A549 (cell line): ENCODE data around the gene FBLN5. TPM values are rescaled to one million over a fixed set of nuclear protein-coding genes. Genes with fewer than 3 reads are reported as not detected.
A peak's percentile ranks its signal among the peaks of the same experiment; 100 is the strongest.

Source experiments
- ATAC-seq, 2 experiments: fragments of 200-7000 bp in 1 of 2; fragments of >200 bp in 1 of 2; cut with Nextera tagmentation in 1 of 2; cut with Tn5 transposase in 1 of 2; 3 replicates each; pipeline versions ENCODE4 v1.8.0 to v1.9.1; 2018 to 2020; ENCODE audit warnings: mild to moderate bottlenecking in 1 of 2, moderate library complexity in 1 of 2
- CTCF ChIA-PET: fragments of 300-600 bp; sonication (Branson Sonifier 250); formaldehyde crosslinking; extraction: SDS; loops from one replicate; lab custom pipeline; 2021; ENCODE audit warnings: antibody characterized with exemption, inconsistent platforms; lab: Yijun Ruan, JAX
- POLR2A ChIA-PET: fragments of 350-600 bp; formaldehyde crosslinking; extraction: SDS; loops from one replicate; lab custom pipeline; 2021; ENCODE audit warnings: antibody characterized with exemption, inconsistent platforms; lab: Yijun Ruan, JAX
- DNase-seq, 2 experiments: peaks; one replicate each; pipeline versions ENCODE4 v3.0.0 to v3.0.0-alpha.2; 2011 to 2016; ENCODE audit warnings: low read depth in 1 of 2, low spot score in 1 of 2
- FAIRE-seq: peaks from 2 replicates; lab custom pipeline; 2011; peaks lifted over from hg19 to GRCh38; lab: Jason Lieb, UNC
- H3K27ac ChIP-seq, 2 experiments: fragments of >200 bp; sonication (Bioruptor Twin); formaldehyde crosslinking; 3 replicates each; pipeline ENCODE4 v1.5.1; 2016 to 2017
- H3K4me1 ChIP-seq: fragments of >200 bp; sonication (Bioruptor Twin); formaldehyde crosslinking; 3 replicates; pipeline ENCODE4 v1.6.1; 2016
- H3K4me2 ChIP-seq: fragments of >200 bp; sonication (Bioruptor Twin); formaldehyde crosslinking; 3 replicates; pipeline ENCODE4 v1.6.1; 2016
- H3K4me3 ChIP-seq: fragments of >200 bp; sonication (Bioruptor Twin); formaldehyde crosslinking; 3 replicates; pipeline ENCODE4 v1.5.1; 2016
- H3K9me3 ChIP-seq: fragments of >200 bp; sonication (Bioruptor Twin); formaldehyde crosslinking; 3 replicates; pipeline ENCODE4 v1.6.1; 2016
- BHLHE40 ChIP-seq: IDR thresholded peaks from 2 replicates; pipeline ENCODE4 v1.6.1; 2012; ENCODE audit warnings: low read depth, low read length, inconsistent platforms
- CBX8 ChIP-seq: fragments of 200-600 bp; sonication (generic); IDR thresholded peaks from 2 replicates; pipeline ENCODE4 v1.6.1; 2016
- CHD2 ChIP-seq: fragments of 150-350 bp; IDR thresholded peaks from 2 replicates; pipeline ENCODE4 v1.6.1; 2014; ENCODE audit warnings: low read length; ENCODE audit not compliant: partially characterized antibody
- CHD4 ChIP-seq: fragments of 200-600 bp; sonication (generic); IDR thresholded peaks from 2 replicates; pipeline ENCODE4 v1.6.1; 2016; ENCODE audit warnings: antibody characterized with exemption, mild to moderate bottlenecking, borderline replicate concordance
- CTCF ChIP-seq: fragments of >200 bp; sonication (Bioruptor Twin); formaldehyde crosslinking; IDR thresholded peaks from 3 replicates; pipeline ENCODE4 v1.5.1; 2016
- EHMT2 ChIP-seq: fragments of 200-600 bp; sonication (generic); IDR thresholded peaks from 2 replicates; pipeline ENCODE4 v1.6.1; 2016; ENCODE audit warnings: antibody characterized with exemption, low read depth, mild to moderate bottlenecking, moderate library complexity
- FOSL2 ChIP-seq, 2 experiments: fragments of 450-650 bp in 1 of 2; fragments of >200 bp in 1 of 2; sonication (Bioruptor Twin) in 1 of 2; formaldehyde crosslinking; IDR thresholded peaks; 2 replicates each; pipeline versions ENCODE4 v1.5.0 to v1.6.1; 2016 to 2020; ENCODE audit warnings: mild to moderate bottlenecking in 1 of 2, moderate library complexity in 1 of 2
- HDAC2 ChIP-seq: fragments of 200-600 bp; sonication (generic); IDR thresholded peaks from 2 replicates; pipeline ENCODE4 v1.6.1; 2016
- HEYL ChIP-seq: fragments of 250-450 bp; sonication (Bioruptor Pico); IDR thresholded peaks from 2 replicates; pipeline ENCODE4 v1.8.0; 2021; ENCODE audit warnings: mild to moderate bottlenecking, moderate library complexity
- HOXA7 ChIP-seq: fragments of 250-450 bp; sonication (Bioruptor Pico); IDR thresholded peaks from 2 replicates; pipeline ENCODE4 v1.5.0; 2020; ENCODE audit warnings: mild to moderate bottlenecking, moderate library complexity
- HOXB5 ChIP-seq: fragments of 250-450 bp; sonication (Bioruptor Pico); IDR thresholded peaks from 2 replicates; pipeline ENCODE4 v1.5.0; 2020; ENCODE audit warnings: mild to moderate bottlenecking, moderate library complexity
- MAFK ChIP-seq: fragments of 450-650 bp; IDR thresholded peaks from 2 replicates; pipeline ENCODE4 v1.6.1; 2014; ENCODE audit not compliant: partially characterized antibody
- MAZ ChIP-seq: fragments of 150-350 bp; IDR thresholded peaks from 2 replicates; pipeline ENCODE4 v1.6.1; 2014; ENCODE audit warnings: antibody characterized with exemption, low read depth, low read length, borderline replicate concordance
- NFE2L2 ChIP-seq: fragments of 150-350 bp; conservative IDR thresholded peaks from 2 replicates; pipeline ENCODE4 v1.6.1; 2014; ENCODE audit warnings: low read length
- NR3C1 ChIP-seq: fragments of >200 bp; sonication (Bioruptor Twin); formaldehyde crosslinking; IDR thresholded peaks from 3 replicates; pipeline ENCODE4 v1.6.1; 2017
- RARB ChIP-seq: fragments of 250-450 bp; sonication (Bioruptor Pico); IDR thresholded peaks from 2 replicates; pipeline ENCODE4 v1.8.0; 2021; ENCODE audit warnings: mild to moderate bottlenecking, moderate library complexity
- RNF2 ChIP-seq: fragments of 200-600 bp; sonication (generic); IDR thresholded peaks from 2 replicates; pipeline ENCODE4 v1.6.1; 2016; ENCODE audit warnings: low read depth, mild to moderate bottlenecking, antibody characterized with exemption, moderate library complexity, borderline replicate concordance
- SMC3 ChIP-seq: fragments of >200 bp; sonication (Bioruptor Twin); formaldehyde crosslinking; IDR thresholded peaks from 3 replicates; pipeline ENCODE4 v1.6.1; 2018; ENCODE audit warnings: inconsistent platforms
- ZFP36 ChIP-seq: fragments of 450-650 bp; IDR thresholded peaks from 2 replicates; pipeline ENCODE4 v1.6.1; 2014; ENCODE audit warnings: borderline replicate concordance; ENCODE audit not compliant: partially characterized antibody
- WGBS: methylation state at CpG from one replicate; pipeline ENCODE4 v1.1.6; 2017; ENCODE audit errors: missing lambda C conversion rate; 5-methylcytosine and 5-hydroxymethylcytosine counted together
- polyA plus RNA-seq, 4 experiments: library from polyadenylated mRNA; depleted of rRNA in 3 of 4; stranded (reverse); fragments of >200 nt; fragmentation: RNase III in 1 of 4; extraction: RNeasy Plus Mini Kit Qiagen cat#74134 plus additional on column Dnase treatment in 1 of 4; gene quantifications; 2 replicates in 3 of 4; 3 replicates in 1 of 4; pipeline ENCODE4 v1.2.3, GENCODE V29; 2011 to 2017

Gene FBLN5
- polyA plus RNA-seq, 2 of the 4 experiments (the other 2 are of a cell fraction), result 0.88 to 1.3 TPM

DNA sequence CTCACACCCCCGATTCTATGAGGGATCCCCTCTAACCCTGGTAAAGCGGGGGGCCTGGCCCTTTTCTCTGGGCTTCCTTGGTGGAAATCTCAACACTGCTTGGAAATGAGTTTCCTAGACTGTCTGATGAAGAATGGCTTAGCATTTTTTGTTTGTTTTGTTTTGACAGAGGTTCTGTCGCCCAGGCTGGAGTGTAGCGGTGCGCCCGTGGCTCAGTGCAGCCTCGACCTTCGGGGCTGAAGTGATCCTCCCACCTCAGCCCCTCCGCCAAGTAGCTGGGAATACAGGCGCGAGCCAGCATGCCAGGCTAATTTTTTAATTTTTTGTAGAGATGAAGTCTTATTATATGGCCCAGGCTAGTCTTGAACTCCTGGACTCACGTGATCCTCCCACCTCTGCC, 110.4 kb downstream of the FBLN5 start:
- Histone ChIP-seq H3K4me1 (peaks cover 10% of the 10 kb centered on the region; the same call in 2 of the 3 replicates), H3K4me3 (peak overlapping the region; percentile 61), H3K27ac (peak overlapping the region; percentile 3 to 72; a peak in 1 of 6 replicates), H3K4me2 (peak overlapping the region; percentile 89), H3K9me3 (no peaks in the 10 kb centered on the region)
- no peak for DNase-seq
- POLR2A ChIA-PET, result no interaction called here
- TF ChIP-seq SMC3 (no peak), CBX8 (peak; percentile 45; the same call in 1 of the 2 replicates)
- no peak for ATAC-seq
- CTCF ChIA-PET, result no interaction called here
- WGBS, result 67% methylated on average over 12 of the region's 12 CpGs
- FAIRE-seq, result no peak

- Histone ChIP-seq H3K4me3 (peak overlapping the region; percentile 61), H3K27ac (peak overlapping the region; percentile 36 to 72; a peak in 4 of 6 replicates), H3K4me2 (peak overlapping the region; percentile 89), H3K9me3 (no peaks in the 10 kb centered on the region), H3K4me1 (peaks cover 10% of the 10 kb centered on the region; the same call in 2 of the 3 replicates)
- TF ChIP-seq SMC3 (peak; percentile 14; the same call in 1 of the 3 replicates), CHD4 (no peak)
- ATAC-seq (peak; percentile 92 to 99), FAIRE-seq (no peak), DNase-seq (peak; percentile 48 to 76)
- CTCF ChIA-PET, result interaction anchor here (1.3 kb wide), 1 partner anchor 186 kb away, joined by 3 read pairs; no protein-coding TSS in a partner anchor
- 3% methylated on average over 17 of the region's 84 CpGs for whole genome bisulfite sequencing
- POLR2A ChIA-PET, result no interaction called here
Measured at GRCh38 chr14:91835920-91836843, 111.3 kb downstream of the FBLN5 start.

GRCh38 chr14:91835197-91835919, 112.1 kb downstream of the FBLN5 start:
- TF ChIP-seq CTCF, result no peak
- peak; percentile 92 for TF ChIP-seq RNF2
- ATAC-seq (0 out of 6 replicates have a peak, but pooled peaks of 1 of the 2 experiments have one; percentile 5), FAIRE-seq (no peak), DNase-seq (no peak)
- ChIA-PET CTCF (interaction anchor here (1.0 to 1.3 kb wide), 2 partner anchors 80 to 185 kb away, joined by 3 read pairs; no protein-coding TSS in a partner anchor), POLR2A (no interaction called here)
- Histone ChIP-seq H3K4me3 (peak overlapping the region; percentile 61; the same call in 2 of the 3 replicates), H3K4me2 (peak overlapping the region; percentile 89), H3K4me1 (peaks cover 10% of the 10 kb centered on the region; the same call in 2 of the 3 replicates), H3K9me3 (no peaks in the 10 kb centered on the region), H3K27ac (peak overlapping the region in 1 of 2 experiments; percentile 72; a peak in 2 of 6 replicates)
- whole genome bisulfite sequencing, result 37% methylated on average over 14 of the region's 19 CpGs

DNA sequence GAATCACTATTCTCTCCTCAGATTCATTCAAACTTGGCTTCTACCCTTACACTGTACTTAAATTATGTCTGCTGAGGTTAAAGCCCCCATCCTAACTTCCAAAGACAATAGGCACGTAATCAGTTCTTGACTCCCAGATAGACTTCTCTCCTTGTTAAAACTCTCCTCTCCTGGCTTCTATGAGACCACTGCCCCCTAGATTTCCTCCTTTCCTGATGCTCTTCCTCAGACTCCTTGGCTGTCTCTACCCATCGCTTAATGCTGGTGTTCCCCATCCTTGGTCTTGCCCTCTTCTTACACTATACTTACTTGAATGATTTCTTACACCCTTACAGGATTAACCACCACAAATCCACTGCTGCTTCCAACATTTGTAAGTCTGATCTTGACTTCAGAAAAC, 112.9 kb downstream of the FBLN5 start:
- Histone ChIP-seq H3K4me1 (peaks cover 10% of the 10 kb centered on the region; the same call in 2 of the 3 replicates), H3K4me2 (no peak overlapping the region), H3K27ac (no peak overlapping the region), H3K9me3 (no peaks in the 10 kb centered on the region), H3K4me3 (no peak overlapping the region)
- no peak for DNase-seq
- TF ChIP-seq MAZ (no peak), EHMT2 (no peak), ZFP36 (no peak)
- POLR2A ChIA-PET, result no interaction called here
- FAIRE-seq, result no peak
- CTCF ChIA-PET, result interaction anchor here (1.0 kb wide), 1 partner anchor 79 kb away, joined by 3 read pairs; no protein-coding TSS in a partner anchor
- no peak for ATAC-seq
- WGBS, result 87% methylated on average over 2 of the region's 2 CpGs

- no peak for ATAC-seq
- FAIRE-seq, result no peak
- POLR2A ChIA-PET, result no interaction called here
- Histone ChIP-seq H3K4me1 (no peaks in the 10 kb centered on the region), H3K4me2 (no peak overlapping the region), H3K9me3 (no peaks in the 10 kb centered on the region), H3K4me3 (no peak overlapping the region), H3K27ac (no peak overlapping the region)
- TF ChIP-seq RNF2, result no peak
- TF ChIP-seq NR3C1, result no peak
- no peak for TF ChIP-seq RARB (CRISPR knock-in tag)
- TF ChIP-seq BHLHE40, result no peak
- TF ChIP-seq HOXA7 (CRISPR knock-in tag), result no peak
- no peak for TF ChIP-seq NFE2L2
- TF ChIP-seq HOXB5, result no peak
- TF ChIP-seq HDAC2, result no peak
- TF ChIP-seq FOSL2 (IDR thresholded peaks at IDR 0.05), result no peak
- no peak for TF ChIP-seq FOSL2 (CRISPR knock-in tag; IDR thresholded peaks at IDR 0.05)
- TF ChIP-seq HEYL (CRISPR knock-in tag), result no peak
- TF ChIP-seq CHD2, result no peak
- no peak for TF ChIP-seq MAFK
- no peak for DNase-seq
- CTCF ChIA-PET, result no interaction called here
- WGBS, result 0% methylated on average over 1 of the region's 1 CpG
Measured at GRCh38 chr14:91831337-91831736, 116.2 kb downstream of the FBLN5 start.
